Measurements from ENCODE around the gene GLYATL1. TPM values are rescaled to one million over a fixed set of nuclear protein-coding genes. Genes with fewer than 3 reads are reported as not detected.

Gene GLYATL1
- total and polyA plus RNA-seq, 2 donors: 0.41 to 0.79 TPM

DNA sequence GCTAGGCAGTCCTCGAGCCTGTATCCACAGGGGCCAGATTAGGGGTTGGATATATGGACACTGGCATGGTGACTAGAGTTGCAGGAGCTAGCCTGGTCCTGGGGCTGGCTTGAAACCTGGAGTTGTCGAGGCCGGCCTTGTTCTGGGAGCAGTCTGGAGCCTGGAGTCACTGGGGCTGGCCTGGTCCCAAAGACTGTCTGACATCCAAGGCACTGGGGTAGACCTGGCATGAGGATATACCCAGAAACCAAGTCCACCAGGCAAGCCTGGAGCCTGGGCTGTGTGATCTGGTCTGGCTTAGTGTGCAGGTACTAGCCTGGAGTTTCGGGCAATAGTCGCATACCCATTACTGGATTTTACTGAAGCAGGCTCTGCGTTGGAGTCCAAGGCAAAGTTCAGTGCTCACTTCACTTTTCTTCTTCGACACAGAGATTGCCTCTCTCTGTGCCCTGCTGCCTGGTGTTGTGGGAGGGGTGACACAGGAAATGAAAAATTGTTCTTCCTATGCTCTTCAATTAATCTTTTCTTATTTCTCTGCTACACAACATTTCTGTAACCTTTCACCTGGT lies 4.3 kb upstream of the GLYATL1 start:
- Histone ChIP-seq H3K36me3 (ENCODE audit: insufficient read depth) (no peaks in the 10 kb centered on the region), H3K4me3 (ENCODE audit: low read depth, low read length) (no peak overlapping the region), H3K4me1 (ENCODE audit: insufficient read depth) (no peaks in the 10 kb centered on the region), H3K27ac (ENCODE audit: low read depth) (no peak overlapping the region)
- 94% methylated on average over 7 of the region's 7 CpGs for WGBS
- no peak for DNase-seq (ENCODE audit: extremely low spot score)

- 83% methylated on average over 4 of the region's 4 CpGs for WGBS
- H3K4me3 ChIP-seq (ENCODE audit: low read depth, low read length): no peak overlapping the region
- H3K27ac ChIP-seq (ENCODE audit: low read depth): no peak overlapping the region
- H3K36me3 ChIP-seq (ENCODE audit: insufficient read depth): no peaks in the 10 kb centered on the region
- DNase-seq (ENCODE audit: extremely low spot score): no peak
- no peaks in the 10 kb centered on the region for H3K4me1 ChIP-seq (ENCODE audit: insufficient read depth)
Measured at GRCh38 chr11:58938398-58938797, 890 bp upstream of the GLYATL1 start.

GRCh38 chr11:58940028-58940427 lies 740 bp downstream of the GLYATL1 start:
- H3K4me3 ChIP-seq (ENCODE audit: low read depth, low read length): no peak overlapping the region
- 79% methylated on average over 1 of the region's 1 CpG for WGBS
- DNase-seq (ENCODE audit: extremely low spot score): no peak
- H3K4me1 ChIP-seq (ENCODE audit: insufficient read depth): no peaks in the 10 kb centered on the region
- H3K27ac ChIP-seq (ENCODE audit: low read depth): no peak overlapping the region
- no peaks in the 10 kb centered on the region for H3K36me3 ChIP-seq (ENCODE audit: insufficient read depth)

GRCh38 chr11:58941838-58942237 lies 2.5 kb downstream of the GLYATL1 start:
- DNase-seq (ENCODE audit: extremely low spot score): no peak
- Histone ChIP-seq H3K27ac (ENCODE audit: low read depth) (no peak overlapping the region), H3K4me1 (ENCODE audit: insufficient read depth) (no peaks in the 10 kb centered on the region), H3K36me3 (ENCODE audit: insufficient read depth) (no peaks in the 10 kb centered on the region), H3K4me3 (ENCODE audit: low read depth, low read length) (no peak overlapping the region)
- WGBS: 78% methylated on average over 1 of the region's 1 CpG

DNA sequence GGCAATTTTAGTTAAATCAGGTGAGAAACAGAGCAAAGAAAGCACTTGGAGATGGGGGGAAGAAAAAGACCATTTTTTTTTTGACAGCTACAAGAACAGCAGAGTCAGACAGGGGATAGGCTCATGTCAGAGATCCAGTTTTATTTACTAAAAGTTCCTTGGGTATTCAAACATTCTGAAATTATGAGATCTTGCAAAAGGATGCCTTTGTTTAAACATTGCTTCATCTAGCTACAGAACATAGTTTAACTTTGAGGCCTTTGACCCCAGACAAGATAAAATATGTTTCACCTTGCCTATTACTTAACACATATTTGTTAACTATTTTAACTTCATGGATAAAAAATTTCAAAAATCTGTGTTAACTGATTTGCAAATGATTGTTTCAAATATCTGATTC lies 6.4 kb downstream of the GLYATL1 start:
- no peaks in the 10 kb centered on the region for H3K4me1 ChIP-seq (ENCODE audit: insufficient read depth)
- H3K27ac ChIP-seq (ENCODE audit: low read depth): no peak overlapping the region
- DNase-seq (ENCODE audit: extremely low spot score): no peak
- no peak overlapping the region for H3K4me3 ChIP-seq (ENCODE audit: low read depth, low read length)
- no peaks in the 10 kb centered on the region for H3K36me3 ChIP-seq (ENCODE audit: insufficient read depth)

DNA sequence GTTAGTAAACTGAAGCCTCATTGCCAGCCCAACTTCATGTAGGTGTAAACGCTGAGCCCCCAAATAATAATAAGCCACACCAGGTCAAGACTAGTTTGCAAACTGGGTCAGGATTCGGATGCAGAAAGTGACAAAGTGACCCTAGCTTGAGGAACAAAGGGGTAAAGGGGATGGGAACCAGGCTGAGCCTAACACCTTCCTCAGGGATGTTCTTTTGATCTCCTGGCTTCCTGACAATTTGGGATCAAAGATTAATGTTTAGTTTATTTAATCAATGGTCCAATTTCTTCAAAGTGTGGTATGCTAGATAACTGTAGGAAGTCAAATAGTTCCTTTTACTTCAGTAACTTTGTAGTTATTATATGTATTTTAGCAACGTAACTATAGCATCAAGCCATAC lies 9.9 kb downstream of the GLYATL1 start:
- Histone ChIP-seq H3K36me3 (ENCODE audit: insufficient read depth) (no peaks in the 10 kb centered on the region), H3K27ac (ENCODE audit: low read depth) (no peak overlapping the region), H3K4me1 (ENCODE audit: insufficient read depth) (no peaks in the 10 kb centered on the region), H3K4me3 (ENCODE audit: low read depth, low read length) (no peak overlapping the region)
- whole genome bisulfite sequencing: 80% methylated on average over 3 of the region's 3 CpGs
- DNase-seq (ENCODE audit: extremely low spot score): no peak

DNA sequence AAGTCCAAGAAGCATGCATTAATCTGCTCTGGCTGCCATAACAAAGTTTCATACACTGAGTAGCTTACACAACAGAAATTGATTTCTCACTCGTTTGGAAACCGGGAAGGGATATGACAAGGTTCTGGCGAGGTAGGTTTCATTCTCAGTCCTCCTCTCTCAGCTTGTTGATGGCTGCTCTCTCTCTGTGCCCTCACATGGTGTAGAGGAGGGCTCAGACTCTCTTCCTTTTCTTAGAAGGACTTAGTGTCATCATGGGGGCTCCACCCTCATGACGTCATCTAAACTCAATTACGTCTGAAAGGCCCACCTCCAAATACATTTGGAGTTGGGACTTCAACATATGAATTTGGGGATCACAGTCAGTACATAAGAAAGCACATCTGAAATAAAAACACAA lies 18.6 kb downstream of the GLYATL1 start:
- no peaks in the 10 kb centered on the region for H3K36me3 ChIP-seq (ENCODE audit: insufficient read depth)
- no peaks in the 10 kb centered on the region for H3K4me1 ChIP-seq (ENCODE audit: insufficient read depth)
- WGBS: 61% methylated on average over 5 of the region's 5 CpGs
- no peak overlapping the region for H3K4me3 ChIP-seq (ENCODE audit: low read depth, low read length)
- no peak for DNase-seq (ENCODE audit: extremely low spot score)
- H3K27ac ChIP-seq (ENCODE audit: low read depth): no peak overlapping the region

- DNase-seq (ENCODE audit: extremely low spot score): no peak
- H3K36me3 ChIP-seq (ENCODE audit: insufficient read depth): no peaks in the 10 kb centered on the region
- WGBS: 77% methylated on average over 2 of the region's 2 CpGs
- no peak overlapping the region for H3K4me3 ChIP-seq (ENCODE audit: low read depth, low read length)
- H3K27ac ChIP-seq (ENCODE audit: low read depth): no peak overlapping the region
- H3K4me1 ChIP-seq (ENCODE audit: insufficient read depth): no peaks in the 10 kb centered on the region
Measured at GRCh38 chr11:58958500-58958899, 19.2 kb downstream of the GLYATL1 start.

GRCh38 chr11:58963551-58964104 lies 24.3 kb downstream of the GLYATL1 start:
- Histone ChIP-seq H3K4me3 (ENCODE audit: low read depth, low read length) (no peak overlapping the region), H3K27ac (ENCODE audit: low read depth) (no peak overlapping the region), H3K36me3 (ENCODE audit: insufficient read depth) (no peaks in the 10 kb centered on the region), H3K4me1 (ENCODE audit: insufficient read depth) (no peaks in the 10 kb centered on the region)
- peak; percentile 2 for DNase-seq (ENCODE audit: extremely low spot score)
- 19% methylated on average over 27 of the region's 27 CpGs for WGBS

DNA sequence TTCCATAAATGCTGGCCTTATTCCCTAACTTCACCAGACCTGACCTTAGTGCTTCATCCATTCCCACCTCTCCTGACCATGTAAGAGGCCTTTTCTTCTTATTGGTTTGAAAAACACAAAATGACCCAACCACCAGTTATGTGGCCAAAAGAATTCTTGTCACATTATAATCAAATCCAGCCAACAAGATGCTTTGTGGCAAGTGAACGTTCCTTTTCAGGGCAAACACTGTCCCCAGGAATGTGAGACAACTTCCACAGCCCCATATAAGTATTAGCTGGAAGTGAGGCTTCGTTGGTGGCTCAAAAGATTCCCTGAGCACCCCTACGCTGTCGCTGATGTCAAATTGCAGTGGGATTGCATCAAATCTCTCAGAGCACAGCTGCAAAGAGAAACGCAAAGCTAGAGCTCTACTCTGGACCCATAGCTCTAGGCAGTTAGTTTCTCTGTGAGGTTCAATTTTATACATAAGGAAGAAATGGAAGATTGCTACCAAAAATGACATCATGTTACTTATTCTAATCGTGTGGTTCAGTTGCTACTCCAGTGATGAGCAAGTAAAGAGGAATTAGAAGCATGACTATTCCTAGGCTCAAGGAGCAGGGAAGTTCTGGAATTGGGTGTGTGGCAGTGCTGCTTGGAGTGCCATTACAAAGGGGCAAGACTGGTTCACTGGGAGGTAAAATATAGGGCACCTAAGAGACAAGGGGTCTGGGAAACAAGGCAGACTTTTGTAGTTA lies 26.1 kb downstream of the GLYATL1 start:
- no peaks in the 10 kb centered on the region for H3K36me3 ChIP-seq (ENCODE audit: insufficient read depth)
- no peak overlapping the region for H3K4me3 ChIP-seq (ENCODE audit: low read depth, low read length)
- H3K27ac ChIP-seq (ENCODE audit: low read depth): no peak overlapping the region
- H3K4me1 ChIP-seq (ENCODE audit: insufficient read depth): no peaks in the 10 kb centered on the region
- DNase-seq (ENCODE audit: extremely low spot score): no peak
- WGBS: 71% methylated on average over 6 of the region's 6 CpGs

DNA sequence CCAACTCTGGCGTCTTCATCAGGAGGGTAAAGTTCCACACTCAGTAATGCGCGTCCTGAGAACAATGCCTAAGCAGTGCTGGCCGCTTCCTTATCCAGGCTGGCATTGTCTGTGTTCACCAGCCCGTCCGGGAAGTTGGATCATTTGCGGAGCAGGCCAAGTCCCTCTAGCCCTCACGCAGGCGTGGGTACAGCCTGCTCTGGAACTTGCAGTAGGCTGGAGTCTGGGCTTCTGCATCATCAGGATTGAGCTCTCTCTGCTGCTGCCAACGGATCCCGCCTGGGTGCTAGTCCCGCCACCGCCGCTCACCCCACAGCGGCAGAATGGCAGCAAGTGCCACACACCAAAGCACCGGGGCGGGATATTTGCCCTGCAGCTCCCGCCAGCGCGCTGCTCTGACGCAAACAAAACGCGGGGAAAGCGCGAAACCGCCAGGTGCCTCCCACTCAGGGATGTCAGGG lies 29.0 kb downstream of the GLYATL1 start:
- Histone ChIP-seq H3K4me3 (ENCODE audit: low read depth, low read length) (no peak overlapping the region), H3K36me3 (ENCODE audit: insufficient read depth) (no peaks in the 10 kb centered on the region), H3K4me1 (ENCODE audit: insufficient read depth) (no peaks in the 10 kb centered on the region), H3K27ac (ENCODE audit: low read depth) (no peak overlapping the region)
- 29% methylated on average over 26 of the region's 26 CpGs for WGBS
- DNase-seq (ENCODE audit: extremely low spot score): no peak

- Histone ChIP-seq H3K36me3 (ENCODE audit: insufficient read depth) (no peaks in the 10 kb centered on the region), H3K27ac (ENCODE audit: low read depth) (no peak overlapping the region), H3K4me1 (ENCODE audit: insufficient read depth) (no peaks in the 10 kb centered on the region), H3K4me3 (ENCODE audit: low read depth, low read length) (no peak overlapping the region)
- DNase-seq (ENCODE audit: extremely low spot score): no peak
Measured at GRCh38 chr11:58977470-58977869, 38.2 kb downstream of the GLYATL1 start.

DNA sequence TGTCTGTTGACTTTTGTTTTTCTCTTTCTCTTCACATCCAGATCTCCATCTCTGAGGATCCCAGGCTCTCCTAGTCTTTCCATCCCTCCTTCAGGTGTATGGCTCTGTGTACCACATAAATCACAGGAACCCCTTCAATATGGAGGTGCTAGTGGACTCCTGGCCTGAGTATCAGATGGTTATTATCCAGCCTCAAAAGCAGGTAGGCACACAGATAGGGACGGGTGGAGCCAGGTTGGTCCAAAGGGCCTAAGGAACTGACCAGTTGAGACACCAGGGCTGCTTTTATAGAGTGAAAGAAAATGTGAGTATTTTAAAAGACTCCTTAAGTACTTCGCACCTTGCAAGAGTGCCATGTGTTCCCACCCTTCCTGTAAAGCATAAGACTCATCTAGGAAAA lies 39.9 kb downstream of the GLYATL1 start:
- Histone ChIP-seq H3K27ac (ENCODE audit: low read depth) (no peak overlapping the region), H3K4me1 (ENCODE audit: insufficient read depth) (no peaks in the 10 kb centered on the region), H3K4me3 (ENCODE audit: low read depth, low read length) (no peak overlapping the region), H3K36me3 (ENCODE audit: insufficient read depth) (no peaks in the 10 kb centered on the region)
- no peak for DNase-seq (ENCODE audit: extremely low spot score)
- WGBS: 77% methylated on average over 2 of the region's 2 CpGs

- 69% methylated on average over 8 of the region's 8 CpGs for WGBS
- no peak for DNase-seq (ENCODE audit: extremely low spot score)
- H3K4me1 ChIP-seq (ENCODE audit: insufficient read depth): no peaks in the 10 kb centered on the region
- no peak overlapping the region for H3K27ac ChIP-seq (ENCODE audit: low read depth)
- no peak overlapping the region for H3K4me3 ChIP-seq (ENCODE audit: low read depth, low read length)
- H3K36me3 ChIP-seq (ENCODE audit: insufficient read depth): no peaks in the 10 kb centered on the region
Measured at GRCh38 chr11:58980159-58980843, 41.0 kb downstream of the GLYATL1 start.
